B cell (primary cell): Measurements from ENCODE around the gene TCHH. TPM values are rescaled to one million over a fixed set of nuclear protein-coding genes. Genes with fewer than 3 reads are reported as not detected.

Experiments used
- ATAC-seq: fragments of 200-7000 bp; cut with Tn5 transposase; one replicate; pipeline ENCODE4 v1.10.0; 2021; ENCODE audit warnings: low read depth, mild to moderate bottlenecking, moderate number of reproducible peaks, moderate library complexity
- CTCF ChIA-PET: fragments of 350-600 bp; sonication (Branson Sonifier 250); formaldehyde crosslinking; loops from one replicate; lab custom pipeline; 2021; ENCODE audit warnings: antibody characterized with exemption, inconsistent platforms; lab: Charles Lee
- POLR2A ChIA-PET: fragments of 350-600 bp; sonication (Branson Sonifier 250); formaldehyde crosslinking; loops from one replicate; lab custom pipeline; 2021; ENCODE audit warnings: antibody characterized with exemption; lab: Charles Lee
- DNase-seq: peaks from one replicate; pipeline ENCODE4 v3.0.0; 2013
- H2AFZ ChIP-seq: 2 replicates; pipeline ENCODE4 v1.6.1; 2012; ENCODE audit warnings: mild to moderate bottlenecking, low read depth, low read length; ENCODE audit not compliant: insufficient read depth, poor library complexity, severe bottlenecking
- H3K27ac ChIP-seq, 2 donors: 1 replicate in 1 of 2; 2 replicates in 1 of 2; pipeline ENCODE4 v1.5.1; 2012 to 2013; ENCODE audit warnings: low read length in 2 of 2, mild to moderate bottlenecking in 2 of 2, moderate library complexity in 1 of 2
- H3K27me3 ChIP-seq, 4 experiments: fragments of 200-600 bp in 1 of 4; sonication (generic) in 1 of 4; replicated peaks in 1 of 4; 1 replicate in 2 of 4; 2 replicates in 2 of 4; pipeline versions ENCODE4 v1.6.1 to v1.7.0; 2013 to 2016; ENCODE audit warnings: low read length in 3 of 4, mild to moderate bottlenecking in 2 of 4, mixed read lengths in 1 of 4, moderate library complexity in 1 of 4; ENCODE audit not compliant: insufficient read depth in 4 of 4, control insufficient read depth in 3 of 4; ENCODE audit errors: control extremely low read depth in 1 of 4
- H3K36me3 ChIP-seq, 2 experiments: replicated peaks in 1 of 2; 1 replicate in 1 of 2; 2 replicates in 1 of 2; pipeline versions ENCODE4 v1.6.1 to v1.7.1; 2013; ENCODE audit warnings: low read length in 1 of 2; ENCODE audit not compliant: insufficient read depth in 2 of 2, control insufficient read depth in 1 of 2; ENCODE audit errors: control extremely low read depth in 1 of 2, extremely low read depth in 1 of 2
- H3K4me1 ChIP-seq, 2 donors: fragments of 200-600 bp in 1 of 2; sonication (generic) in 1 of 2; 1 replicate in 1 of 2; 2 replicates in 1 of 2; pipeline versions ENCODE4 v1.5.1 to v1.6.1; 2013 to 2017; ENCODE audit warnings: low read length in 2 of 2; ENCODE audit not compliant: control insufficient read depth in 2 of 2, insufficient read depth in 2 of 2
- H3K4me2 ChIP-seq: replicated peaks from 2 replicates; pipeline ENCODE3; 2012; ENCODE audit warnings: mild to moderate bottlenecking, low read depth, low read length; ENCODE audit not compliant: poor library complexity, severe bottlenecking
- H3K4me3 ChIP-seq, 5 experiments: fragments of 200-600 bp in 1 of 5; sonication (generic) in 1 of 5; 1 replicate in 3 of 5; 2 replicates in 2 of 5; pipeline versions ENCODE4 v1.5.1 to v1.7.0; 2011 to 2016; ENCODE audit warnings: low read length in 4 of 5, mild to moderate bottlenecking in 4 of 5, low read depth in 2 of 5, control low read depth in 1 of 5, moderate library complexity in 1 of 5; ENCODE audit not compliant: insufficient read depth in 1 of 5; ENCODE audit errors: control extremely low read depth in 1 of 5, extremely low read depth in 1 of 5
- H3K79me2 ChIP-seq: fragments of 200-600 bp; sonication (generic); one replicate; pipeline ENCODE4 v1.6.0; 2016; ENCODE audit warnings: low read length; ENCODE audit not compliant: control insufficient read depth, insufficient read depth
- H3K9ac ChIP-seq: fragments of 200-600 bp; sonication (generic); 2 replicates; pipeline ENCODE4 v1.6.1; 2017; ENCODE audit warnings: mild to moderate bottlenecking, low read length, moderate library complexity
- H3K9me3 ChIP-seq, 3 donors: one replicate each; pipeline versions ENCODE4 v1.6.1 to v1.7.1; 2013; ENCODE audit warnings: low read length in 2 of 3; ENCODE audit not compliant: control insufficient read depth in 2 of 3, insufficient read depth in 1 of 3; ENCODE audit errors: control extremely low read depth in 1 of 3
- H4K20me1 ChIP-seq: 2 replicates; pipeline ENCODE4 v1.6.0; 2012; ENCODE audit warnings: mild to moderate bottlenecking, low read length; ENCODE audit not compliant: insufficient read depth, control insufficient read depth, poor library complexity, severe bottlenecking
- H3K27ac Mint-ChIP-seq: one replicate; pipeline ENCODE4 v1.8.0; 2021; ENCODE audit warnings: mixed read lengths
- H3K27me3 Mint-ChIP-seq: one replicate; pipeline ENCODE4 v1.8.0; 2021; ENCODE audit warnings: mixed read lengths
- H3K4me1 Mint-ChIP-seq: one replicate; pipeline ENCODE4 v1.8.0; 2021; ENCODE audit warnings: mixed read lengths
- H3K4me3 Mint-ChIP-seq: one replicate; pipeline ENCODE4 v1.8.0; 2021; ENCODE audit warnings: mixed read lengths
- H3K9me3 Mint-ChIP-seq: one replicate; pipeline ENCODE4 v1.8.0; 2022; ENCODE audit warnings: mixed read lengths; ENCODE audit not compliant: insufficient read depth
- CTCF ChIP-seq: fragments of 200-600 bp; IDR thresholded peaks from one replicate; pipeline ENCODE4 v1.8.0; 2022; ENCODE audit warnings: antibody characterized with exemption, mild to moderate bottlenecking
- EZH2 ChIP-seq: IDR thresholded peaks from 2 replicates; pipeline ENCODE4 v1.6.1; 2012; ENCODE audit warnings: borderline replicate concordance, low read depth, mild to moderate bottlenecking, moderate library complexity, low read length; ENCODE audit not compliant: insufficient read depth, poor library complexity, severe bottlenecking
- intact Hi-C: fragments of 100-400 bp; cut with micrococcal nuclease; formaldehyde crosslinking; loops from one replicate; pipeline ENCODE4 v1.10.0; 2022
- polyA plus RNA-seq: library from polyadenylated mRNA; depleted of rRNA; stranded (reverse); fragments of >200 nt; gene quantifications from 2 replicates; pipeline ENCODE4 v1.2.3, GENCODE V29; 2012
- small RNA-seq: library from RNA; depleted of rRNA; stranded (forward); fragments of <200 nt; gene quantifications from one replicate; pipeline ENCODE3, GENCODE V24; 2012; ENCODE audit warnings: low replicate concordance, low read depth; ENCODE audit not compliant: insufficient read length
- total RNA-seq, 2 donors: library from RNA; stranded (reverse); fragments of 120-200 nt in 1 of 2; gene quantifications; 1 replicate in 1 of 2; 2 replicates in 1 of 2; pipeline versions ENCODE4 v1.2.3 to v1.2.4, GENCODE V29; 2013 to 2022

The TCHH gene
- total and polyA plus RNA-seq, 2 donors (not counting 1 experiment from before 2014, with no cell fraction given): not detected

GRCh38 chr1:152067150-152067549 lies 48.1 kb downstream of the TCHH start:
- POLR2A ChIA-PET: no interaction called here
- ATAC-seq (no peak), DNase-seq (no peak)
- Histone ChIP-seq H2AFZ (no peak overlapping the region), H3K36me3 (no peaks in the 10 kb centered on the region), H3K4me2 (no peak overlapping the region), H3K4me3 (no peak overlapping the region), H3K9me3 (no peaks in the 10 kb centered on the region), H3K79me2 (no peaks in the 10 kb centered on the region), H3K27ac (no peak overlapping the region), H3K9ac (no peak overlapping the region), H3K27me3 (peaks cover 0 to 12% (median 7%) of the 10 kb centered on the region in 4 experiments), H4K20me1 (no peaks in the 10 kb centered on the region), H3K4me1 (no peaks in the 10 kb centered on the region)
- no peak for TF ChIP-seq CTCF
- TF ChIP-seq EZH2: no peak
- intact Hi-C loops: no loop called here
- Mint-ChIP-seq H3K4me1 (no peaks in the 10 kb centered on the region), H3K27ac (no peak overlapping the region), H3K4me3 (no peak overlapping the region), H3K27me3 (peaks cover 46% of the 10 kb centered on the region), H3K9me3 (no peaks in the 10 kb centered on the region)
- CTCF ChIA-PET: interaction anchor here (1.7 kb wide), 1 partner anchor 14 kb away, joined by 5 read pairs; no protein-coding TSS in a partner anchor

GRCh38 chr1:152061952-152062351 lies 53.3 kb downstream of the TCHH start:
- H2AFZ ChIP-seq: no peak overlapping the region
- H3K27me3 Mint-ChIP-seq: peaks cover 27% of the 10 kb centered on the region
- no peak for DNase-seq
- no peak overlapping the region for H3K27ac Mint-ChIP-seq
- POLR2A ChIA-PET: no interaction called here
- H3K4me3 ChIP-seq: no peak overlapping the region
- CTCF ChIA-PET: interaction anchor here (0.8 to 1.9 kb wide), 2 partner anchors 9 to 11 kb away, joined by 3 to 8 read pairs; no protein-coding TSS in a partner anchor
- H3K4me1 ChIP-seq: no peaks in the 10 kb centered on the region
- H3K9me3 Mint-ChIP-seq: no peaks in the 10 kb centered on the region
- peaks cover 0 to 31% (median 21%) of the 10 kb centered on the region in 4 experiments for H3K27me3 ChIP-seq
- no peaks in the 10 kb centered on the region for H3K4me1 Mint-ChIP-seq
- H3K9ac ChIP-seq: no peak overlapping the region
- no peak overlapping the region for H3K4me3 Mint-ChIP-seq
- intact Hi-C loops: no loop called here
- no peak for ATAC-seq
- H3K36me3 ChIP-seq: no peaks in the 10 kb centered on the region
- no peak overlapping the region for H3K4me2 ChIP-seq
- no peak overlapping the region for H3K27ac ChIP-seq
- no peak for TF ChIP-seq EZH2
- no peak for TF ChIP-seq CTCF
- no peaks in the 10 kb centered on the region for H3K9me3 ChIP-seq
- no peaks in the 10 kb centered on the region for H4K20me1 ChIP-seq
- H3K79me2 ChIP-seq: no peaks in the 10 kb centered on the region

Small RNA genes within 50 kb of the gene (small RNA-seq; reads per million reads assigned to genes)
- not detected for gene SPTLC1P4

Other genes with a start within 250 kb of the TCHH start
- gene THEM4, start 205.9 kb downstream of the TCHH start, total RNA-seq: 16.1 and 19.8 TPM in 2 replicates
- 10.3 and 15.0 TPM in 2 replicates for gene THEM4, start 205.9 kb downstream of the TCHH start, polyA plus RNA-seq
- 40.4 and 47.1 TPM in 2 replicates for gene S100A10, start 121.6 kb downstream of the TCHH start, total RNA-seq
- 29.9 and 38.0 TPM in 2 replicates for gene S100A10, start 121.6 kb downstream of the TCHH start, polyA plus RNA-seq
- 31.4 and 33.1 TPM in 2 replicates for gene S100A11, start 78.4 kb downstream of the TCHH start, total RNA-seq
- gene S100A11, start 78.4 kb downstream of the TCHH start, polyA plus RNA-seq: 10.9 and 26.2 TPM in 2 replicates
- gene TCHHL1, start 26.4 kb downstream of the TCHH start, total RNA-seq: not detected in 2 replicates
- not detected in 2 replicates for gene TCHHL1, start 26.4 kb downstream of the TCHH start, polyA plus RNA-seq
- not detected in 2 replicates for gene RPTN, start 43.8 kb upstream of the TCHH start, total RNA-seq
- not detected in 2 replicates for gene RPTN, start 43.8 kb upstream of the TCHH start, polyA plus RNA-seq
- not detected in 2 replicates for gene HRNR, start 108.7 kb upstream of the TCHH start, total RNA-seq
- not detected in 2 replicates for gene HRNR, start 108.7 kb upstream of the TCHH start, polyA plus RNA-seq
- gene FLG, start 209.8 kb upstream of the TCHH start, total RNA-seq: not detected in 2 replicates
- not detected in 2 replicates for gene FLG, start 209.8 kb upstream of the TCHH start, polyA plus RNA-seq
- not detected in 2 replicates for gene FLG2, start 244.6 kb upstream of the TCHH start, total RNA-seq
- not detected in 2 replicates for gene FLG2, start 244.6 kb upstream of the TCHH start, polyA plus RNA-seq